GM12878 (cell line): ENCODE results near the gene CALR. TPM values are rescaled to one million over a fixed set of nuclear protein-coding genes. Genes with fewer than 3 reads are reported as not detected.

Experiments
- ATAC-seq: fragments of 200-7000 bp; cut with Tn5 transposase; 3 replicates; pipeline ENCODE4 v1.9.1; 2020; ENCODE audit warnings: mild to moderate bottlenecking, moderate library complexity
- BruUV-seq: library from RNA; stranded (reverse); fragments of 400-500 nt; replicated peaks from 2 replicates; lab custom pipeline; 2021; lab: Mats Ljungman, UMichigan
- CTCF ChIA-PET: fragments of 300-600 bp; sonication (Branson Sonifier 250); formaldehyde crosslinking; extraction: SDS; loops from one replicate; lab custom pipeline; 2021; ENCODE audit warnings: inconsistent platforms; lab: Yijun Ruan, JAX
- POLR2A ChIA-PET: fragments of 350-600 bp; formaldehyde crosslinking; extraction: SDS; loops from one replicate; lab custom pipeline; 2021; ENCODE audit warnings: inconsistent platforms; lab: Charles Lee
- RAD21 ChIA-PET: fragments of 300-600 bp; sonication (Branson Sonifier 250); formaldehyde crosslinking; loops from one replicate; lab custom pipeline; 2023; ENCODE audit warnings: antibody characterized with exemption; ENCODE audit not compliant: unreplicated experiment; lab: Charles Lee
- SMC1A ChIA-PET: fragments of 300-600 bp; sonication (Branson Sonifier 250); formaldehyde crosslinking; loops from one replicate; lab custom pipeline; 2023; ENCODE audit not compliant: unreplicated experiment, uncharacterized antibody; lab: Charles Lee
- DNase-seq: peaks from one replicate; pipeline ENCODE4 v3.0.0-alpha.2; 2011; ENCODE audit warnings: low read depth, low spot score
- FAIRE-seq: peaks from 3 replicates; lab custom pipeline; 2011; peaks lifted over from hg19 to GRCh38; lab: Jason Lieb, UNC
- H2AFZ ChIP-seq: 2 replicates; pipeline ENCODE4 v1.6.0; 2011; ENCODE audit warnings: low read depth, low read length, control low read depth; ENCODE audit not compliant: control insufficient read depth
- H3K27ac ChIP-seq: 2 replicates; pipeline ENCODE4 v1.5.1; 2011; ENCODE audit warnings: control low read depth; ENCODE audit not compliant: control insufficient read depth, insufficient read depth
- H3K27me3 ChIP-seq, 2 experiments: replicated peaks in 1 of 2; 2 replicates each; pipeline versions ENCODE4 v1.6.0 to v1.6.1; 2011; ENCODE audit warnings: low read length in 1 of 2; ENCODE audit not compliant: control insufficient read depth in 2 of 2, insufficient read depth in 2 of 2
- H3K36me3 ChIP-seq, 2 experiments: 2 replicates each; pipeline ENCODE4 v1.5.1; 2011; ENCODE audit warnings: low read length in 1 of 2; ENCODE audit not compliant: control insufficient read depth in 2 of 2, insufficient read depth in 2 of 2
- H3K4me1 ChIP-seq: 2 replicates; pipeline ENCODE4 v1.6.1; 2011; ENCODE audit warnings: mild to moderate bottlenecking, low read length, moderate library complexity, mixed read lengths; ENCODE audit not compliant: control insufficient read depth, insufficient read depth
- H3K4me2 ChIP-seq: 2 replicates; pipeline ENCODE4 v1.6.0; 2011; ENCODE audit warnings: control low read depth; ENCODE audit not compliant: control insufficient read depth, insufficient read depth
- H3K4me3 ChIP-seq: fragments of 200-600 bp; sonication (generic); 2 replicates; pipeline ENCODE4 v1.5.1; 2016
- H3K79me2 ChIP-seq: 2 replicates; pipeline ENCODE4 v1.6.0; 2011; ENCODE audit warnings: low read length; ENCODE audit not compliant: control insufficient read depth, insufficient read depth
- H3K9ac ChIP-seq: 2 replicates; pipeline ENCODE4 v1.8.0; 2011; ENCODE audit warnings: low read length, control low read depth, mixed read lengths; ENCODE audit not compliant: control insufficient read depth, insufficient read depth
- H3K9me3 ChIP-seq: replicated peaks from 3 replicates; pipeline ENCODE4 v1.5.1; 2011; ENCODE audit warnings: mild to moderate bottlenecking, low read length; ENCODE audit not compliant: control insufficient read depth, insufficient read depth
- H4K20me1 ChIP-seq: 2 replicates; pipeline ENCODE4 v1.6.0; 2011; ENCODE audit not compliant: control insufficient read depth, insufficient read depth
- BHLHE40 ChIP-seq, 2 experiments: fragments of 450-650 bp in 1 of 2; IDR thresholded peaks; 2 replicates each; pipeline ENCODE4 v1.6.1; 2011 to 2017; ENCODE audit warnings: low read depth in 2 of 2, borderline replicate concordance in 1 of 2, improper control_type of control experiment in 1 of 2, low read length in 1 of 2, mild to moderate bottlenecking in 1 of 2
- CBFB ChIP-seq: IDR thresholded peaks from 2 replicates; pipeline ENCODE4 v1.6.1; 2016; ENCODE audit warnings: antibody characterized with exemption, low read depth
- CBX3 ChIP-seq: fragments of 200-600 bp; sonication (generic); IDR thresholded peaks from 2 replicates; pipeline ENCODE4 v1.6.1; 2016; ENCODE audit warnings: low read depth, borderline replicate concordance
- FOS ChIP-seq: IDR thresholded peaks from 3 replicates; pipeline ENCODE4 v1.6.1; 2011; ENCODE audit warnings: borderline replicate concordance; ENCODE audit not compliant: insufficient read length; ENCODE audit errors: extremely low read depth
- IRF5 ChIP-seq: fragments of 450-650 bp; IDR thresholded peaks from 2 replicates; pipeline ENCODE4 v1.6.1; 2017; ENCODE audit warnings: borderline replicate concordance
- MLLT1 ChIP-seq: fragments of 450-650 bp; IDR thresholded peaks from 2 replicates; pipeline ENCODE4 v1.6.1; 2016; ENCODE audit warnings: mild to moderate bottlenecking
- NR2C1 ChIP-seq: fragments of 450-650 bp; IDR thresholded peaks from 2 replicates; pipeline ENCODE4 v1.6.1; 2017; ENCODE audit warnings: antibody characterized with exemption, mild to moderate bottlenecking, moderate library complexity
- PAX5 ChIP-seq: IDR thresholded peaks from 2 replicates; pipeline ENCODE4 v1.6.1; 2011; ENCODE audit warnings: low read depth, low read length, borderline replicate concordance
- SREBF1 ChIP-seq: IDR thresholded peaks from 2 replicates; pipeline ENCODE4 v1.6.1; 2012; ENCODE audit warnings: mild to moderate bottlenecking, low read length
- SUPT20H ChIP-seq: IDR thresholded peaks from 2 replicates; pipeline ENCODE4 v1.6.1; 2011; ENCODE audit warnings: low read depth, mild to moderate bottlenecking, low read length, moderate library complexity, borderline replicate concordance; ENCODE audit not compliant: control insufficient read depth
- ZNF687 ChIP-seq: fragments of 450-650 bp; IDR thresholded peaks from 2 replicates; pipeline ENCODE4 v1.6.1; 2017; ENCODE audit warnings: mild to moderate bottlenecking, moderate library complexity
- WGBS: methylation state at CpG from one replicate; pipeline ENCODE4 v1.1.6; 2016; ENCODE audit warnings: low lambda C conversion rate; ENCODE audit not compliant: insufficient replicate concordance, insufficient coverage; ENCODE audit errors: missing lambda C conversion rate; 5-methylcytosine and 5-hydroxymethylcytosine counted together
- in situ Hi-C: fragments of 300-500 bp; cut with MboI; formaldehyde crosslinking; loops from 9 replicates; pipeline ENCODE4 v1.14.3; 2018; ENCODE audit warnings: mixed read lengths
- intact Hi-C: fragments of 100-400 bp; cut with micrococcal nuclease; formaldehyde crosslinking; loops from one replicate; pipeline ENCODE4 v1.14.2; 2022; ENCODE audit not compliant: unreplicated experiment
- polyA plus RNA-seq, 11 experiments: library from polyadenylated mRNA; depleted of rRNA in 4 of 11; unstranded in 6 of 11; stranded (reverse) in 5 of 11; fragments of >200 nt; fragmentation: Nextera tagmentation in 4 of 11; fragmentation: Illumina TruSeq in 1 of 11; extraction: Ambion mirVana in 4 of 11; extraction: Trizol in 1 of 11; gene quantifications; 1 replicate in 1 of 11; 2 replicates in 10 of 11; pipeline versions ENCODE4 v1.2.1 to v1.2.3, GENCODE V29; 2011 to 2016; ENCODE audit warnings: inconsistent platforms in 2 of 11, missing spikeins in 2 of 11, low read depth in 1 of 11
- total RNA-seq, 4 experiments: library from RNA; depleted of rRNA in 3 of 4; stranded (reverse); fragments of >200 nt in 3 of 4; fragmentation: Illumina TruSeq in 1 of 4; extraction: Trizol in 1 of 4; gene quantifications; 2 replicates each; pipeline versions ENCODE4 v1.2.1 to v1.2.3, GENCODE V29; 2013 to 2021

The CALR gene
- total and polyA plus RNA-seq, 10 of the 15 experiments (the other 5 are each of a cell fraction or from before 2014, with no cell fraction given): 202 to 1,451 (median 749) TPM

- RAD21 ChIA-PET: no interaction called here
- H3K36me3 ChIP-seq: no peaks in the 10 kb centered on the region
- SMC1A ChIA-PET: no interaction called here
- BruUV-seq: no TSS peak
- H3K27me3 ChIP-seq: peaks cover 4 to 6% of the 10 kb centered on the region in 2 experiments; a peak in 3 of 4 replicates
- no peak overlapping the region for H3K4me3 ChIP-seq
- intact Hi-C loops: no loop called here
- DNase-seq: no peak
- no peak overlapping the region for H3K27ac ChIP-seq
- H3K79me2 ChIP-seq: no peaks in the 10 kb centered on the region
- POLR2A ChIA-PET: no interaction called here
- no peak overlapping the region for H3K9ac ChIP-seq
- CTCF ChIA-PET: no interaction called here
- H3K4me1 ChIP-seq: no peaks in the 10 kb centered on the region
- no peak overlapping the region for H2AFZ ChIP-seq
- 51% methylated on average over 12 of the region's 22 CpGs for WGBS
- in situ Hi-C loops: no loop called here
- ATAC-seq: no peak
- no peaks in the 10 kb centered on the region for H3K9me3 ChIP-seq
- no peak overlapping the region for H3K4me2 ChIP-seq
- FAIRE-seq: no peak
- no peak for TF ChIP-seq SUPT20H
- no peaks in the 10 kb centered on the region for H4K20me1 ChIP-seq
Measured at GRCh38 chr19:12990431-12990830, 52.0 kb downstream of the CALR start.

GRCh38 chr19:12990853-12991252 lies 52.4 kb downstream of the CALR start:
- no peak overlapping the region for H3K27ac ChIP-seq
- TF ChIP-seq CBFB (no peak), CBX3 (no peak), ZNF687 (no peak), NR2C1 (no peak), IRF5 (no peak), SREBF1 (no peak), BHLHE40 (IDR thresholded peaks at IDR 0.05; ENCODE audit: borderline replicate concordance in 1 of 2, low read depth in 2 of 2, low read length in 1 of 2) (no peak), MLLT1 (no peak), PAX5 (no peak), FOS (no peak)

More at GRCh38 chr19:12990853-12991252, 52.4 kb downstream of the CALR start:
- H3K4me1 ChIP-seq: no peaks in the 10 kb centered on the region
- 33% methylated on average over 3 of the region's 3 CpGs for WGBS
- H3K4me2 ChIP-seq: no peak overlapping the region
- no TSS peak for BruUV-seq
- no peak overlapping the region for H2AFZ ChIP-seq
- H4K20me1 ChIP-seq: no peaks in the 10 kb centered on the region
- H3K27me3 ChIP-seq: peaks cover 4 to 6% of the 10 kb centered on the region in 2 experiments; a peak in 3 of 4 replicates
- ATAC-seq (no peak), DNase-seq (no peak), FAIRE-seq (no peak)
- intact Hi-C loops: no loop called here
- in situ Hi-C loops: no loop called here
- H3K79me2 ChIP-seq: no peaks in the 10 kb centered on the region
- H3K9ac ChIP-seq: no peak overlapping the region
- ChIA-PET RAD21 (no interaction called here), CTCF (no interaction called here), POLR2A (no interaction called here), SMC1A (no interaction called here)
- H3K4me3 ChIP-seq: no peak overlapping the region
- H3K36me3 ChIP-seq: no peaks in the 10 kb centered on the region
- no peaks in the 10 kb centered on the region for H3K9me3 ChIP-seq
